PC-3 (cell line): Measurements from ENCODE around the gene VSX1. TPM values are rescaled to one million over a fixed set of nuclear protein-coding genes. Genes with fewer than 3 reads are reported as not detected.

Experiments used
- ATAC-seq: fragments of 200-7000 bp; cut with Tn5 transposase; 2 replicates; pipeline ENCODE4 v1.9.1; 2020; ENCODE audit warnings: mild to moderate bottlenecking, moderate library complexity
- BruUV-seq: library from RNA; stranded (reverse); fragments of 400-500 nt; replicated peaks from 2 replicates; lab custom pipeline; 2021; lab: Mats Ljungman, UMichigan
- CTCF ChIA-PET: fragments of 300-600 bp; sonication (Branson Sonifier 250); formaldehyde crosslinking; loops from one replicate; lab custom pipeline; 2022; ENCODE audit warnings: antibody characterized with exemption; lab: Charles Lee
- POLR2A ChIA-PET: fragments of 300-600 bp; sonication (Branson Sonifier 250); formaldehyde crosslinking; loops from one replicate; lab custom pipeline; 2022; ENCODE audit warnings: antibody characterized with exemption; ENCODE audit not compliant: unreplicated experiment; lab: Charles Lee
- DNase-seq: peaks from one replicate; pipeline ENCODE4 v3.0.0-alpha.2; 2015
- H2AFZ ChIP-seq: fragments of 300-600 bp; sonication (generic); 2 replicates; pipeline ENCODE4 v1.6.0; 2016; ENCODE audit warnings: antibody characterized with exemption, low read length
- H3F3A ChIP-seq: fragments of 300-600 bp; sonication (generic); one replicate; pipeline ENCODE4 v1.6.0; 2017; ENCODE audit warnings: antibody characterized with exemption, low read length, control low read depth, mild to moderate bottlenecking; ENCODE audit not compliant: unreplicated experiment
- H3K27ac ChIP-seq: fragments of 300-600 bp; sonication (generic); 2 replicates; pipeline ENCODE4 v1.5.1; 2016; ENCODE audit warnings: mild to moderate bottlenecking, low read length
- H3K27me3 ChIP-seq: fragments of 300-600 bp; sonication (generic); 2 replicates; pipeline ENCODE4 v1.6.1; 2016; ENCODE audit warnings: low read length, mixed read lengths
- H3K36me3 ChIP-seq: fragments of 300-600 bp; sonication (generic); 2 replicates; pipeline ENCODE4 v1.6.1; 2016; ENCODE audit warnings: low read depth, mixed run types, low read length, mixed read lengths
- H3K4me1 ChIP-seq: fragments of 300-600 bp; sonication (generic); 2 replicates; pipeline ENCODE4 v1.5.1; 2016; ENCODE audit warnings: low read length; ENCODE audit not compliant: insufficient read depth
- H3K4me2 ChIP-seq: fragments of 300-600 bp; sonication (generic); 2 replicates; pipeline ENCODE4 v1.6.0; 2016; ENCODE audit warnings: low read length
- H3K4me3 ChIP-seq: fragments of 300-600 bp; sonication (generic); 2 replicates; pipeline ENCODE4 v1.5.1; 2016; ENCODE audit warnings: mild to moderate bottlenecking, low read length, mixed read lengths
- H3K79me2 ChIP-seq: fragments of 300-600 bp; sonication (generic); 2 replicates; pipeline ENCODE4 v1.6.1; 2017; ENCODE audit warnings: low read length, mixed read lengths
- H3K9ac ChIP-seq: fragments of 300-600 bp; sonication (generic); 2 replicates; pipeline ENCODE4 v1.6.0; 2016; ENCODE audit warnings: mild to moderate bottlenecking, low read length
- H3K9me2 ChIP-seq: fragments of 300-600 bp; sonication (generic); replicated peaks from 2 replicates; pipeline ENCODE4 v1.6.1; 2016; ENCODE audit warnings: mixed run types, low read length, mixed read lengths
- H3K9me3 ChIP-seq: fragments of 300-600 bp; sonication (generic); 2 replicates; pipeline ENCODE4 v1.6.1; 2016; ENCODE audit warnings: low read length, mixed read lengths
- H4K20me1 ChIP-seq: fragments of 300-600 bp; sonication (generic); 2 replicates; pipeline ENCODE4 v1.6.1; 2016; ENCODE audit warnings: low read length, mixed read lengths
- CTCF ChIP-seq: fragments of 300-600 bp; sonication (generic); conservative IDR thresholded peaks from 2 replicates; pipeline ENCODE4 v1.5.1; 2017; ENCODE audit warnings: antibody characterized with exemption, low read depth, mild to moderate bottlenecking, low read length
- EZH2 ChIP-seq: fragments of 300-600 bp; sonication (generic); IDR thresholded peaks from one replicate; pipeline ENCODE4 v1.6.1; 2017; ENCODE audit warnings: antibody characterized with exemption, mild to moderate bottlenecking, low read length; ENCODE audit not compliant: unreplicated experiment
- EZH2phosphoT487 ChIP-seq: fragments of 300-600 bp; sonication (generic); IDR thresholded peaks from 2 replicates; pipeline ENCODE4 v1.6.1; 2018; ENCODE audit warnings: mild to moderate bottlenecking, antibody characterized with exemption, low read length, borderline replicate concordance
- intact Hi-C: fragments of 100-400 bp; cut with micrococcal nuclease; formaldehyde crosslinking; loops from 2 replicates; pipeline ENCODE4 v1.9.0; 2023
- total RNA-seq: library from RNA; depleted of rRNA; stranded (reverse); fragments of >200 nt; gene quantifications from 2 replicates; pipeline ENCODE4 v1.2.3, GENCODE V29; 2014

VSX1 gene
- total RNA-seq, 1 experiment from 2014 or later: not detected

- Histone ChIP-seq H3K79me2 (no peaks in the 10 kb centered on the region), H3F3A (peaks cover 3% of the 10 kb centered on the region), H3K27ac (no peak overlapping the region), H3K4me1 (peaks cover 24% of the 10 kb centered on the region), H3K4me3 (no peak overlapping the region), H3K27me3 (no peaks in the 10 kb centered on the region), H3K9ac (no peak overlapping the region), H3K9me3 (no peaks in the 10 kb centered on the region), H3K36me3 (no peaks in the 10 kb centered on the region), H3K4me2 (no peak overlapping the region), H4K20me1 (no peaks in the 10 kb centered on the region), H2AFZ (no peak overlapping the region), H3K9me2 (no peaks in the 10 kb centered on the region)
- BruUV-seq: no TSS peak
- ATAC-seq (no peak), DNase-seq (no peak)
- intact Hi-C loops: loop anchor here (5.0 kb wide), 1 partner anchor 59 kb away; no protein-coding TSS in a partner anchor
- TF ChIP-seq EZH2phosphoT487 (no peak), EZH2 (no peak), CTCF (no peak)
- ChIA-PET POLR2A (no interaction called here), CTCF (interaction anchor here (1.0 kb wide), 1 partner anchor 100 kb away, joined by 4 read pairs; no protein-coding TSS in a partner anchor)
Measured at GRCh38 chr20:25078662-25079061, 3.3 kb downstream of the VSX1 start.

GRCh38 chr20:25077610-25078169 lies 4.3 kb downstream of the VSX1 start:
- H3K4me2 ChIP-seq: peak overlapping the region; percentile 63
- no peak overlapping the region for H3K9ac ChIP-seq
- intact Hi-C loops: loop anchor here (5.0 kb wide), 1 partner anchor 60 kb away; no protein-coding TSS in a partner anchor
- CTCF ChIA-PET: no interaction called here
- DNase-seq (no peak), ATAC-seq (peak; percentile 50)
- TF ChIP-seq EZH2: no peak
- TF ChIP-seq CTCF: no peak
- no peak for TF ChIP-seq EZH2phosphoT487
- no peaks in the 10 kb centered on the region for H3K36me3 ChIP-seq
- no peaks in the 10 kb centered on the region for H3K9me3 ChIP-seq
- H3F3A ChIP-seq: peaks cover 3% of the 10 kb centered on the region
- no peak overlapping the region for H3K27ac ChIP-seq
- H2AFZ ChIP-seq: peak overlapping the region; percentile 54
- no peaks in the 10 kb centered on the region for H3K9me2 ChIP-seq
- POLR2A ChIA-PET: no interaction called here
- no TSS peak for BruUV-seq
- peaks cover 25% of the 10 kb centered on the region for H3K4me1 ChIP-seq
- no peaks in the 10 kb centered on the region for H4K20me1 ChIP-seq
- no peaks in the 10 kb centered on the region for H3K27me3 ChIP-seq
- peak overlapping the region; percentile 45 for H3K4me3 ChIP-seq
- H3K79me2 ChIP-seq: no peaks in the 10 kb centered on the region
